HEK293 (cell line): ENCODE measurements around the gene MYO18B.

Source experiments
- CTCF ChIA-PET: fragments of 350-600 bp; formaldehyde crosslinking; extraction: SDS; loops from one replicate; lab custom pipeline; 2021; ENCODE audit warnings: antibody characterized with exemption; lab: Yijun Ruan, JAX
- POLR2A ChIA-PET: fragments of 300-600 bp; formaldehyde crosslinking; extraction: SDS; loops from one replicate; lab custom pipeline; 2020; ENCODE audit warnings: antibody characterized with exemption, inconsistent platforms; lab: Yijun Ruan, JAX
- H3K27ac ChIP-seq: fragments of 200-500 bp; sonication (Bioruptor generic); 2 replicates; pipeline ENCODE4 v1.5.1; 2014; ENCODE audit warnings: low read depth, low read length, control low read depth, inconsistent platforms; ENCODE audit errors: extremely low read depth
- H3K36me3 ChIP-seq, 2 experiments: fragments of 200-500 bp in 1 of 2; sonication (Bioruptor generic) in 1 of 2; 1 replicate in 1 of 2; 2 replicates in 1 of 2; pipeline ENCODE4 v1.5.1; 2014 to 2017; ENCODE audit warnings: inconsistent platforms in 2 of 2, low read length in 2 of 2; ENCODE audit not compliant: control insufficient read depth in 2 of 2, insufficient read depth in 1 of 2
- H3K4me1 ChIP-seq: fragments of 200-500 bp; sonication (Bioruptor generic); 2 replicates; pipeline ENCODE4 v1.5.1; 2014; ENCODE audit warnings: mild to moderate bottlenecking, low read length, inconsistent platforms; ENCODE audit not compliant: control insufficient read depth, insufficient read depth
- H3K4me3 ChIP-seq: 2 replicates; pipeline ENCODE4 v1.5.1; 2011; ENCODE audit warnings: low read depth, mild to moderate bottlenecking, control low read depth, low read length, moderate library complexity
- H3K9me3 ChIP-seq: fragments of 200-500 bp; sonication (Bioruptor generic); 2 replicates; pipeline ENCODE4 v1.5.1; 2014; ENCODE audit warnings: low read depth, low read length, inconsistent platforms; ENCODE audit not compliant: control insufficient read depth, insufficient read depth
- GLIS2 ChIP-seq: fragments of 450-650 bp; formaldehyde crosslinking; IDR thresholded peaks from 2 replicates; pipeline ENCODE4 v1.5.1; 2016; ENCODE audit warnings: missing biosample characterization, missing genetic modification characterization
- HOXC10 ChIP-seq: sonication (generic); formaldehyde crosslinking; IDR thresholded peaks from 2 replicates; pipeline ENCODE4 v1.8.1; 2023; ENCODE audit warnings: mild to moderate bottlenecking, missing genetic modification reagents
- KLF10 ChIP-seq: fragments of 450-650 bp; IDR thresholded peaks from 2 replicates; pipeline ENCODE4 v1.5.1; 2018; ENCODE audit warnings: missing biosample characterization, mild to moderate bottlenecking, missing genetic modification characterization
- KLF16 ChIP-seq: fragments of 450-650 bp; formaldehyde crosslinking; IDR thresholded peaks from 2 replicates; pipeline ENCODE4 v1.5.1; 2017; ENCODE audit warnings: missing biosample characterization, missing genetic modification characterization
- OSR2 ChIP-seq: fragments of 450-650 bp; formaldehyde crosslinking; IDR thresholded peaks from 2 replicates; pipeline ENCODE4 v1.5.1; 2016; ENCODE audit warnings: missing biosample characterization, missing genetic modification characterization
- REPIN1 ChIP-seq: fragments of 450-650 bp; formaldehyde crosslinking; IDR thresholded peaks from 2 replicates; pipeline ENCODE4 v1.5.1; 2017; ENCODE audit warnings: missing biosample characterization, missing genetic modification characterization, low read depth
- ZFHX2 ChIP-seq: fragments of 450-650 bp; formaldehyde crosslinking; conservative IDR thresholded peaks from 2 replicates; pipeline ENCODE4 v1.5.1; 2016; ENCODE audit warnings: missing biosample characterization, missing genetic modification characterization
- ZFP69B ChIP-seq: fragments of 450-650 bp; formaldehyde crosslinking; IDR thresholded peaks from 2 replicates; pipeline ENCODE4 v1.5.1; 2016; ENCODE audit warnings: missing biosample characterization, missing genetic modification characterization
- ZNF2 ChIP-seq: fragments of 450-650 bp; formaldehyde crosslinking; IDR thresholded peaks from 2 replicates; pipeline ENCODE4 v1.5.1; 2016; ENCODE audit warnings: missing biosample characterization, missing genetic modification characterization
- ZNF221 ChIP-seq: fragments of 450-650 bp; formaldehyde crosslinking; IDR thresholded peaks from 2 replicates; pipeline ENCODE4 v1.5.1; 2017; ENCODE audit warnings: missing biosample characterization, missing genetic modification characterization, borderline replicate concordance
- ZNF335 ChIP-seq: fragments of 450-650 bp; formaldehyde crosslinking; conservative IDR thresholded peaks from 2 replicates; pipeline ENCODE4 v1.5.1; 2016; ENCODE audit warnings: missing biosample characterization, missing genetic modification characterization
- ZNF473 ChIP-seq: fragments of 450-650 bp; formaldehyde crosslinking; IDR thresholded peaks from 2 replicates; pipeline ENCODE4 v1.5.1; 2017; ENCODE audit warnings: missing biosample characterization, missing genetic modification characterization
- ZNF544 ChIP-seq: fragments of 450-650 bp; formaldehyde crosslinking; IDR thresholded peaks from 2 replicates; pipeline ENCODE4 v1.5.0; 2017; ENCODE audit warnings: missing biosample characterization, missing genetic modification characterization
- ZNF549 ChIP-seq: fragments of 450-650 bp; IDR thresholded peaks from 2 replicates; pipeline ENCODE4 v1.5.1; 2018; ENCODE audit warnings: missing biosample characterization, missing genetic modification characterization, mild to moderate bottlenecking, inconsistent platforms, moderate library complexity
- ZNF560 ChIP-seq: fragments of 450-650 bp; formaldehyde crosslinking; IDR thresholded peaks from 2 replicates; pipeline ENCODE4 v1.5.1; 2017; ENCODE audit warnings: missing biosample characterization, missing genetic modification characterization, borderline replicate concordance
- ZNF843 ChIP-seq: fragments of 450-650 bp; formaldehyde crosslinking; IDR thresholded peaks from 2 replicates; pipeline ENCODE4 v1.5.1; 2016; ENCODE audit warnings: missing biosample characterization, missing genetic modification characterization
- TF ChIP-seq, protein P1 (sequence below): fragments of 450-650 bp; formaldehyde crosslinking; IDR thresholded peaks from 2 replicates; pipeline ENCODE4 v1.5.1; 2017; ENCODE audit warnings: missing biosample characterization, missing genetic modification characterization
- TF ChIP-seq, protein P2 (sequence below): fragments of 450-650 bp; formaldehyde crosslinking; IDR thresholded peaks from 2 replicates; pipeline ENCODE4 v1.5.1; 2016; ENCODE audit warnings: missing biosample characterization, missing genetic modification characterization
- TF ChIP-seq, protein P3 (sequence below): fragments of 450-650 bp; formaldehyde crosslinking; IDR thresholded peaks from 2 replicates; pipeline ENCODE4 v1.5.1; 2016; ENCODE audit warnings: missing biosample characterization, missing genetic modification characterization
- TF ChIP-seq, protein P4 (sequence below): fragments of 450-650 bp; formaldehyde crosslinking; optimal IDR thresholded peaks from 2 replicates; pipeline ENCODE3; 2016; ENCODE audit warnings: missing biosample characterization, mild to moderate bottlenecking, missing genetic modification characterization
- TF ChIP-seq, protein P5 (sequence below): fragments of 450-650 bp; formaldehyde crosslinking; IDR thresholded peaks from 2 replicates; pipeline ENCODE4 v1.5.1; 2016; ENCODE audit warnings: missing biosample characterization, missing genetic modification characterization, low read depth
- TF ChIP-seq, protein P6 (sequence below): fragments of 450-650 bp; formaldehyde crosslinking; IDR thresholded peaks from 2 replicates; pipeline ENCODE4 v1.5.1; 2016; ENCODE audit warnings: missing biosample characterization, missing genetic modification characterization
- TF ChIP-seq, protein P7 (sequence below): fragments of 450-650 bp; formaldehyde crosslinking; IDR thresholded peaks from 2 replicates; pipeline ENCODE4 v1.5.1; 2016; ENCODE audit warnings: missing biosample characterization, missing genetic modification characterization

The MYO18B gene

DNA sequence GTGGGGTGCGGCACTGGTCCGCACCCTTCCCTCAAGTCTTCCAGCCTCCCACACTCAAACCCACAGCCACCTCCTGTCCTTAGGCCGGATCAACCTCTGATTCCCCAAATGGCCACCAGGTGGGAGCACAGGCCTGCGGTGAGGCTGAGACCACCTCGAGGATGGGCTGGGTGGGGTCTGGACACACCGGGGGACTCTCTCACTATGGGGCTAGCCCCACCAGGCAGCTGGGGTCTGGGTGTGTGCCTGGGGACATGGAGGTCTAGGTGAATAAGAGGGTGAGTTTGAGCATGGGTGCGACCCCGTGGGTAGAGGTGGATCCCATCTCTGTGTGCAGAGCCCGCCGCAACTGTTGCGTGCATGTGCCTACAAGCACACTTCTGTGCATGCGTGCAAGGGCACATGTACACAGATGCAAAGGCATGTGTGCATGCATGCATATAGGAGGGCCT, 32.6 kb downstream of the MYO18B start:
- Histone ChIP-seq H3K4me3 (no peak overlapping the region), H3K9me3 (no peaks in the 10 kb centered on the region), H3K36me3 (no peaks in the 10 kb centered on the region), H3K4me1 (no peaks in the 10 kb centered on the region), H3K27ac (no peak overlapping the region)
- ChIA-PET POLR2A (no interaction called here), CTCF (interaction anchor here (0.5 to 4.6 kb wide), 13 partner anchors 22 to 592 kb away, joined by 3 to 56 read pairs (median 4); no protein-coding TSS in a partner anchor)
- TF ChIP-seq, protein P1, sequence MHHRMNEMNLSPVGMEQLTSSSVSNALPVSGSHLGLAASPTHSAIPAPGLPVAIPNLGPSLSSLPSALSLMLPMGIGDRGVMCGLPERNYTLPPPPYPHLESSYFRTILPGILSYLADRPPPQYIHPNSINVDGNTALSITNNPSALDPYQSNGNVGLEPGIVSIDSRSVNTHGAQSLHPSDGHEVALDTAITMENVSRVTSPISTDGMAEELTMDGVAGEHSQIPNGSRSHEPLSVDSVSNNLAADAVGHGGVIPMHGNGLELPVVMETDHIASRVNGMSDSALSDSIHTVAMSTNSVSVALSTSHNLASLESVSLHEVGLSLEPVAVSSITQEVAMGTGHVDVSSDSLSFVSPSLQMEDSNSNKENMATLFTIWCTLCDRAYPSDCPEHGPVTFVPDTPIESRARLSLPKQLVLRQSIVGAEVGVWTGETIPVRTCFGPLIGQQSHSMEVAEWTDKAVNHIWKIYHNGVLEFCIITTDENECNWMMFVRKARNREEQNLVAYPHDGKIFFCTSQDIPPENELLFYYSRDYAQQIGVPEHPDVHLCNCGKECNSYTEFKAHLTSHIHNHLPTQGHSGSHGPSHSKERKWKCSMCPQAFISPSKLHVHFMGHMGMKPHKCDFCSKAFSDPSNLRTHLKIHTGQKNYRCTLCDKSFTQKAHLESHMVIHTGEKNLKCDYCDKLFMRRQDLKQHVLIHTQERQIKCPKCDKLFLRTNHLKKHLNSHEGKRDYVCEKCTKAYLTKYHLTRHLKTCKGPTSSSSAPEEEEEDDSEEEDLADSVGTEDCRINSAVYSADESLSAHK (tag by site-specific recombination) = no peak
- TF ChIP-seq ZNF549 (tag by site-specific recombination) (no peak), REPIN1 (no peak), ZNF221 (tag by site-specific recombination) (no peak), ZNF560 (tag by site-specific recombination) (no peak), ZNF544 (tag by site-specific recombination) (no peak), ZFHX2 (tag by site-specific recombination) (0 out of 2 replicates have a peak, but pooled peaks have one; percentile 27), KLF10 (tag by site-specific recombination) (no peak), ZFP69B (no peak), HOXC10 (CRISPR knock-in tag) (no peak), KLF16 (tag by site-specific recombination) (no peak), ZNF335 (tag by site-specific recombination) (no peak), GLIS2 (peak; percentile 17; the same call in 1 of the 2 replicates), ZNF2 (tag by site-specific recombination) (no peak), ZNF473 (tag by site-specific recombination) (no peak), ZNF843 (no peak), OSR2 (no peak)
- TF ChIP-seq, protein P2, sequence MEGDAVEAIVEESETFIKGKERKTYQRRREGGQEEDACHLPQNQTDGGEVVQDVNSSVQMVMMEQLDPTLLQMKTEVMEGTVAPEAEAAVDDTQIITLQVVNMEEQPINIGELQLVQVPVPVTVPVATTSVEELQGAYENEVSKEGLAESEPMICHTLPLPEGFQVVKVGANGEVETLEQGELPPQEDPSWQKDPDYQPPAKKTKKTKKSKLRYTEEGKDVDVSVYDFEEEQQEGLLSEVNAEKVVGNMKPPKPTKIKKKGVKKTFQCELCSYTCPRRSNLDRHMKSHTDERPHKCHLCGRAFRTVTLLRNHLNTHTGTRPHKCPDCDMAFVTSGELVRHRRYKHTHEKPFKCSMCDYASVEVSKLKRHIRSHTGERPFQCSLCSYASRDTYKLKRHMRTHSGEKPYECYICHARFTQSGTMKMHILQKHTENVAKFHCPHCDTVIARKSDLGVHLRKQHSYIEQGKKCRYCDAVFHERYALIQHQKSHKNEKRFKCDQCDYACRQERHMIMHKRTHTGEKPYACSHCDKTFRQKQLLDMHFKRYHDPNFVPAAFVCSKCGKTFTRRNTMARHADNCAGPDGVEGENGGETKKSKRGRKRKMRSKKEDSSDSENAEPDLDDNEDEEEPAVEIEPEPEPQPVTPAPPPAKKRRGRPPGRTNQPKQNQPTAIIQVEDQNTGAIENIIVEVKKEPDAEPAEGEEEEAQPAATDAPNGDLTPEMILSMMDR (tag by site-specific recombination) = peak; percentile 57
- TF ChIP-seq, protein P3, sequence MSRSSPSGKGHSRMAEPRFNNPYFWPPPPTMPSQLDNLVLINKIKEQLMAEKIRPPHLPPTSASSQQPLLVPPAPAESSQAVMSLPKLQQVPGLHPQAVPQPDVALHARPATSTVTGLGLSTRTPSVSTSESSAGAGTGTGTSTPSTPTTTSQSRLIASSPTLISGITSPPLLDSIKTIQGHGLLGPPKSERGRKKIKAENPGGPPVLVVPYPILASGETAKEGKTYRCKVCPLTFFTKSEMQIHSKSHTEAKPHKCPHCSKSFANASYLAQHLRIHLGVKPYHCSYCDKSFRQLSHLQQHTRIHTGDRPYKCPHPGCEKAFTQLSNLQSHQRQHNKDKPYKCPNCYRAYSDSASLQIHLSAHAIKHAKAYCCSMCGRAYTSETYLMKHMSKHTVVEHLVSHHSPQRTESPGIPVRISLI (tag by site-specific recombination) = no peak
- TF ChIP-seq, protein P4, sequence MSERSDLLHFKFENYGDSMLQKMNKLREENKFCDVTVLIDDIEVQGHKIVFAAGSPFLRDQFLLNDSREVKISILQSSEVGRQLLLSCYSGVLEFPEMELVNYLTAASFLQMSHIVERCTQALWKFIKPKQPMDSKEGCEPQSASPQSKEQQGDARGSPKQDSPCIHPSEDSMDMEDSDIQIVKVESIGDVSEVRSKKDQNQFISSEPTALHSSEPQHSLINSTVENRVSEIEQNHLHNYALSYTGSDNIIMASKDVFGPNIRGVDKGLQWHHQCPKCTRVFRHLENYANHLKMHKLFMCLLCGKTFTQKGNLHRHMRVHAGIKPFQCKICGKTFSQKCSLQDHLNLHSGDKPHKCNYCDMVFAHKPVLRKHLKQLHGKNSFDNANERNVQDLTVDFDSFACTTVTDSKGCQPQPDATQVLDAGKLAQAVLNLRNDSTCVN (tag by site-specific recombination) = no peak
- TF ChIP-seq, protein P5, sequence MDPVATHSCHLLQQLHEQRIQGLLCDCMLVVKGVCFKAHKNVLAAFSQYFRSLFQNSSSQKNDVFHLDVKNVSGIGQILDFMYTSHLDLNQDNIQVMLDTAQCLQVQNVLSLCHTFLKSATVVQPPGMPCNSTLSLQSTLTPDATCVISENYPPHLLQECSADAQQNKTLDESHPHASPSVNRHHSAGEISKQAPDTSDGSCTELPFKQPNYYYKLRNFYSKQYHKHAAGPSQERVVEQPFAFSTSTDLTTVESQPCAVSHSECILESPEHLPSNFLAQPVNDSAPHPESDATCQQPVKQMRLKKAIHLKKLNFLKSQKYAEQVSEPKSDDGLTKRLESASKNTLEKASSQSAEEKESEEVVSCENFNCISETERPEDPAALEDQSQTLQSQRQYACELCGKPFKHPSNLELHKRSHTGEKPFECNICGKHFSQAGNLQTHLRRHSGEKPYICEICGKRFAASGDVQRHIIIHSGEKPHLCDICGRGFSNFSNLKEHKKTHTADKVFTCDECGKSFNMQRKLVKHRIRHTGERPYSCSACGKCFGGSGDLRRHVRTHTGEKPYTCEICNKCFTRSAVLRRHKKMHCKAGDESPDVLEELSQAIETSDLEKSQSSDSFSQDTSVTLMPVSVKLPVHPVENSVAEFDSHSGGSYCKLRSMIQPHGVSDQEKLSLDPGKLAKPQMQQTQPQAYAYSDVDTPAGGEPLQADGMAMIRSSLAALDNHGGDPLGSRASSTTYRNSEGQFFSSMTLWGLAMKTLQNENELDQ (tag by site-specific recombination) = no peak
- TF ChIP-seq, protein P6, sequence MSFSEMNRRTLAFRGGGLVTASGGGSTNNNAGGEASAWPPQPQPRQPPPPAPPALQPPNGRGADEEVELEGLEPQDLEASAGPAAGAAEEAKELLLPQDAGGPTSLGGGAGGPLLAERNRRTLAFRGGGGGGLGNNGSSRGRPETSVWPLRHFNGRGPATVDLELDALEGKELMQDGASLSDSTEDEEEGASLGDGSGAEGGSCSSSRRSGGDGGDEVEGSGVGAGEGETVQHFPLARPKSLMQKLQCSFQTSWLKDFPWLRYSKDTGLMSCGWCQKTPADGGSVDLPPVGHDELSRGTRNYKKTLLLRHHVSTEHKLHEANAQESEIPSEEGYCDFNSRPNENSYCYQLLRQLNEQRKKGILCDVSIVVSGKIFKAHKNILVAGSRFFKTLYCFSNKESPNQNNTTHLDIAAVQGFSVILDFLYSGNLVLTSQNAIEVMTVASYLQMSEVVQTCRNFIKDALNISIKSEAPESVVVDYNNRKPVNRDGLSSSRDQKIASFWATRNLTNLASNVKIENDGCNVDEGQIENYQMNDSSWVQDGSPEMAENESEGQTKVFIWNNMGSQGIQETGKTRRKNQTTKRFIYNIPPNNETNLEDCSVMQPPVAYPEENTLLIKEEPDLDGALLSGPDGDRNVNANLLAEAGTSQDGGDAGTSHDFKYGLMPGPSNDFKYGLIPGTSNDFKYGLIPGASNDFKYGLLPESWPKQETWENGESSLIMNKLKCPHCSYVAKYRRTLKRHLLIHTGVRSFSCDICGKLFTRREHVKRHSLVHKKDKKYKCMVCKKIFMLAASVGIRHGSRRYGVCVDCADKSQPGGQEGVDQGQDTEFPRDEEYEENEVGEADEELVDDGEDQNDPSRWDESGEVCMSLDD (tag by site-specific recombination) = no peak
- TF ChIP-seq, protein P7, sequence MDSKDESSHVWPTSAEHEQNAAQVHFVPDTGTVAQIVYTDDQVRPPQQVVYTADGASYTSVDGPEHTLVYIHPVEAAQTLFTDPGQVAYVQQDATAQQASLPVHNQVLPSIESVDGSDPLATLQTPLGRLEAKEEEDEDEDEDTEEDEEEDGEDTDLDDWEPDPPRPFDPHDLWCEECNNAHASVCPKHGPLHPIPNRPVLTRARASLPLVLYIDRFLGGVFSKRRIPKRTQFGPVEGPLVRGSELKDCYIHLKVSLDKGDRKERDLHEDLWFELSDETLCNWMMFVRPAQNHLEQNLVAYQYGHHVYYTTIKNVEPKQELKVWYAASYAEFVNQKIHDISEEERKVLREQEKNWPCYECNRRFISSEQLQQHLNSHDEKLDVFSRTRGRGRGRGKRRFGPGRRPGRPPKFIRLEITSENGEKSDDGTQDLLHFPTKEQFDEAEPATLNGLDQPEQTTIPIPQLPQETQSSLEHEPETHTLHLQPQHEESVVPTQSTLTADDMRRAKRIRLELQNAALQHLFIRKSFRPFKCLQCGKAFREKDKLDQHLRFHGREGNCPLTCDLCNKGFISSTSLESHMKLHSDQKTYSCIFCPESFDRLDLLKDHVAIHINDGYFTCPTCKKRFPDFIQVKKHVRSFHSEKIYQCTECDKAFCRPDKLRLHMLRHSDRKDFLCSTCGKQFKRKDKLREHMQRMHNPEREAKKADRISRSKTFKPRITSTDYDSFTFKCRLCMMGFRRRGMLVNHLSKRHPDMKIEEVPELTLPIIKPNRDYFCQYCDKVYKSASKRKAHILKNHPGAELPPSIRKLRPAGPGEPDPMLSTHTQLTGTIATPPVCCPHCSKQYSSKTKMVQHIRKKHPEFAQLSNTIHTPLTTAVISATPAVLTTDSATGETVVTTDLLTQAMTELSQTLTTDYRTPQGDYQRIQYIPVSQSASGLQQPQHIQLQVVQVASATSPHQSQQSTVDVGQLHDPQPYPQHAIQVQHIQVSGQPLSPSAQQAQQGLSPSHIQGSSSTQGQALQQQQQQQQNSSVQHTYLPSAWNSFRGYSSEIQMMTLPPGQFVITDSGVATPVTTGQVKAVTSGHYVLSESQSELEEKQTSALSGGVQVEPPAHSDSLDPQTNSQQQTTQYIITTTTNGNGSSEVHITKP (tag by site-specific recombination) = no peak
